Activated naive CD4-positive, alpha-beta T cell (primary cell): ENCODE measurements around the gene HMOX1.
"Not testable (repeated sequence)": the region's sequence is repeated elsewhere in the genome, so short reads cannot be mapped to it uniquely, and the experiment has no call there.

Experiments used
- DNase-seq, 4 experiments: peaks; one replicate each; lab custom pipeline; 2025; lab: John Stamatoyannopoulos, UW

The HMOX1 gene

DNA sequence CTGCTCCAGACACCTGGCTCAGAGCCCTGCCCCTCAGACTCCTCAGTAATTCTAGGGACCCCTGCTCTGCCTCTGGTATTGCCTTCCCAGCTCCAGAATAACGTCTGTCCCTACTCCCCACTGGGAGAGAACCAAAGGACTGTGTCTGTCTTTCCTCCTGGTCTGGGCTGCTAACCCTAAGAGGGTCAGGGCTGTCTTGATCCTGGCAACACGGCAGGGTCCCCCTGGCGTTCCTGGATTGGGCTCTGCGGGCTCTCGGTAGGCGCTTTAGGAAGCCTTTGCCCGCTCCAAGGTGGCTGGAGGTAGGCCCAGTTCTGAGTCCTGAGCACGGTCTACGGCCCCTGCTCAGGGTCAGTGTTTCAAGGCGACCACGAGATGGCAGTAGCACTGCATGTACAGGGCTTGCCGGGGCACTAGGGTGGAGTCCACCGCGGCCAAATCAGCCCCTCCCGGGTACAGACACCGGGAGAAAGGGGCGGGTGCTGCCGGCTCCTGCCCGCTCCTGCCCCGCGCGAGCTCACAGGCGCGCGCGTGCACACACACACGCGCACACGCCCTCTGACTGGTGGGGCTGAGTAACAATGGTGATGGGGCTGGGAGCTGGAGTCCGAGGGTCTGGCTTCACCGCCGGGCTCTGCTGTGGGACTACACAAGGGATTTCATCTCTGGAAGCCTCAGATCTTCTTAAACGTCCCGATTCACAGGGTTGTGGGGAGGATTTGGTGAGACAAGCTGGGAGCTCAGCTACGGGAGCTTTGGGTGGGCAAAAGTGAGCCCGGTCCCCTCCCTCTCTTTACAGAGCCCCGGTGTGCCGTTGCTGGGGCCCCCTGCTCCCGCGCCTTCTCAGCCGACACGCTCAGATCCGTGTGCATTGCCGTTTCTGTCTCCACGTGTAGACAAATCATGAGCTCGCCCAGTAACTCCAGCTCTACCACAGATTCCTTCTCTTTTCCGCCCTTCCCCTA is 30.1 kb upstream of the HMOX1 start:
- peak; percentile 49 to 68 (median 54) for DNase-seq

DNA sequence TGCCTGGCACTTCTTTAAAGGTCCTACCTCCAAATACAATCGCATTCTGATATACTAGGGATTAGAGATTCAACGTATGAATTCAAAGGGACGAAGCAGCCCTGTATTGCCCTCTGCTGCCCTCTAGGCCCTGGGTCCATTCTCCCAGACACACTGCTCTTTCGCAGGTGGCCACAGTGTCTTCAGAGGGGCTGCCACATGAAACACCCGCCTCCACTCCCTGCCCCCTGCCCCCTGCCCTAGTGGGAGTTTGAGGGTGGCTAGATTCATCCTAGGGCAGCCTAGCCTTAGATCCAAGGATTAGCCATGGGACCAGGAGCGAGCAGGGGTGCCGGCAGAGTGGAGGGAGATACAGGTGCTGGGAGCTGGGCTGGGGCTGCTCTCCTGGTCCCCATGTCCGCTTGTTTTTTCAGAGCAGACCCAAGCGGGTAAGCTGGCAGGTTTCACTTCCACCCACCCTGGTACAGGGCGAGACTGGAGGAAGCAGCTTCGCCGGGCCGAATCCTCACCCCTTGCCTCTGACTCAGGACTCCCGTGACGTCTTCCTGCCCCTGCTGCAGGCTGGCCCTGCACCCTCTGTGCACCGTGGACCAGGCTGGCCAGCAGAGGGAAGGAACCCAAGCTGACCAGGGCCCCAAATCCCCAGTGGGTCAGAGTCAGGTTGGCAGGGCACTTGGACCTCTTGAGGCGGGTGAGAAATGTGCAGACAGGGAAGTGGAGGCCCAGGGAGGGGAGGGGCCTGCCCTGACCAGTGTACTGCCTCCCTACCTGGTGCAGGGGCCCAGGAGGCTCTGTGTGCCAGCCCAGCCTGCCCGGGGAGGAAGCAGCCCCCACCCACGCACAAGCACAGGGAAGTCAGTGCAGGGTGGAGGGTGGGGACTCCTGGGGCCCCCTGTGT is 28.4 kb upstream of the HMOX1 start:
- DNase-seq = no peak

DNA sequence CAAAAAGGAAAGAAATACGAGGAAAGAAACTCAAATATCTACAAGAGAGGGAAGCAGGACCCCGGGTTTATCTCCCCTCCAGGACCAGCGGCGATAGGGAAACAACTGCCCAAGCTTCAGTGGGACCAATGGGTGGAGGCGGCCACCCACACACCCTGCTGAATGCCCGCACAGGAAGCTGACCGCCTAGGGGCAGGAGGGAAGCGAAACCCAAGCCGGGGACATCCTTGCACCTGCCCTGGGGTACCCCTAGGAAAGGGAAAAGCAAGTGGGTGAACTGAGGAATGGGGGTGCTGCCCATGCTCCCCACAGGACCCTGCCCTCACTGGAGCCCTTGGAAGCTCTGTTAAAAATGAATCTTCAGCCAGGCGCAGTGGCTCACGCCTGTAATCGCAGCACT is 27.6 kb upstream of the HMOX1 start:
- no peak for DNase-seq

DNA sequence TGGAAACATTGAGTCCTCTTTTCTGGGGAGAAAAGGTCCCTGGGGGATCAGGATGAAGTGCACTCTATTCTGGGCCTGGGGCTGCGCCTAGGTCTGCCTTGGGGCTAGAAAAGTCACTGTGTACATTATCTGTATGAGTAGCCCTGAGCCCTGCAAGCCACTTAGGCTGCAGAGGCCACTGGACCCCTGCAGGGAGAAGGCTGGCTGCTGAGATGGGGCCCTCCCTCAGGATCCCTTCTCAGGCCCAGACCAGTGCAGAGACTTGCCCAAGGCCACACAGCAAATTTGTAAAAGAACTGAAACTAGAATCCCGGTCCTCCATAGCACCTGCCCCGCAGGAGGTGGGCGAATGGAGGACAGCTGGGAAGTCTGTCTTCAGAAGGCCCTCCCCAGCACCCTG is 26.8 kb upstream of the HMOX1 start:
- no peak for DNase-seq

DNA sequence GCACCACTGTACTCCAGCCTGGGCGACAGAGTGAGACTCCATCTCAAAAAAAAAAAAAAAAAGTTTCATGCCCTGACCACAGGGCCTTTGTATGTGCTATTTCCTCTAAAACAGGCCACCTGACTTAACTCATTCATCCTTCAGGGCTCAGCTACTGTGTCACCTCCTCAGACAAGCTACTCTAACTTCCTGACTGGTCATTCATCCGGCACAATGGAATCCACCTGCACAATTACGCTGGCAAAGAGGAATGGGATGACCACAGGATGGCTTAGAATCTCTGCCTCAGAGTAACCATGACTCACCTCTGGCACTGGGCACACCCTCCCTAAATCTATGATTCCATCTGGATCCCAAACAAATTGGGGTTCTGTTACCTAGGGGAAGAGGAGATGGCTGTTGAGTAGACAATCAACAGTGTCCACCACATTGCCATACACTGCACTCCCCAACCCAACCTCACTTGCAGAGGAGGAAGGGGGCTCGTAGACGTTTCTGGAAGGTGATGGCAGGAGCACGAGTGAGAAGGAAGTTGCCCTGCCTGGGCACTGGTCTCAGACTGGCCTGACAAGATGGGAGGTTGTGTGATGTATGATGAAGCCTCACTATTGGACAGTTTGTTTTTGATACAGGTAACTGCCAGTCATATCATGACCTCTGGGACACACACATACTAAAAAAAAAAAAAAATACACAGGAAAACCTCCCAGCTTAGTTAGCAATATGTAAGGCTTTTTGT is 22.8 kb upstream of the HMOX1 start:
- no peak for DNase-seq

DNA sequence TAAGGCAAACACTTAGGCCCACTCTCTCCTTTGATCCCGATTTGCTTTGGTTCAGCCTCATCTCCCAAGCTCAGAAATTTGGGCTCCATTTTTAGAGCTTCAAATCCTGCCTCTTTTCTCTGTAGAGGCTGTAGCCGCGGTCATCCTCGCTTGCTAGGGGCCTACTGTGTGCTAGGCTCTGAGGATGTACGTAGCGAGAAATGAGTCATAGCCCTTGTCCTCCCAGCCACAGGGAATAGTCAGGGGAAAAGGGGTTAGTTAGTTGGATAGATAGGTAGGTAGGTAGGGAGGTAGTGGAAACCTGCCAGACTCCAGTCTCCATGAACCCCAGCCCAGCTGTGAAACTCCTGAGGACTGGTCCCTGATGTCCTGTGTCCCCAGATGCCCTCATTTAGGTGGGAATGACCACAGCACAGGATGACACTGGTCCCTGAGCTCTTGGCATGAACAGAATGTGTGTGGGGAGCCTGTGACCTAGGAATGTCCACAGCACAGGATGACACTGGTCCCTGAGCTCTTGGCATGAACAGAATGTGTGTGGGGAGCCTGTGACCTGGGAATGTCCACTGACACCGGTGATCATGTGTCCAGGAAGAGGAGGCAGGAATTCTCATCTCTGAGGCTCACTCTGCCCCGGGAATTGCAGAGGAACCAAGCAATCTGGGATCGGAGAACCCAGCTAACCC is 21.4 kb upstream of the HMOX1 start:
- no peak for DNase-seq

DNA sequence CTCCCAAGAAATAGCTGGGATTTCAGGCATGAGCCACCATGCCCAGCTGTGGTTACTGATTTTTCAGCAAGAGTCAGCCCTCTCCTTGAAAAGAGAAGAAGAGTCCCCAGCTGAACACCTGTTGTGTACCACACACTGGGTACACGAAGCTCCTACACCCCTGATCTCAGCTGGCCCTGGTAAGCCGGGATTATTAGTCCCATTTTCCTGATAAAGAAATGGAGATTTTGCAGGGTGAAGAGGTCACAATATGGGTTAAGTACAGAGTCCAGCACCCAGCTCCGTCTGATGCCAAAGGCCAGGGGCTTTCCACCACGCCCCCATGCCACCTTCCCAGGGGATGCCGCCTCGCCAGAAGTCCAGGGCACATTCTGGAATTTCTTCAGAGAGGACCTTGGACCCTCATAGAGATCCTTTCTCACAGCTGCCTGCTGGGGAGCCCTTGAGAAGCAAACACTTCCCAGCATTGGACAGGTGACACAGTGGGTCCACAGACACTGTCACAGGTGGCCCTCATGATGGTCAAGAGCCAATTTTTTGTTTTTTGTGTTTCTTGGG is 19.8 kb upstream of the HMOX1 start:
- DNase-seq = no peak

DNA sequence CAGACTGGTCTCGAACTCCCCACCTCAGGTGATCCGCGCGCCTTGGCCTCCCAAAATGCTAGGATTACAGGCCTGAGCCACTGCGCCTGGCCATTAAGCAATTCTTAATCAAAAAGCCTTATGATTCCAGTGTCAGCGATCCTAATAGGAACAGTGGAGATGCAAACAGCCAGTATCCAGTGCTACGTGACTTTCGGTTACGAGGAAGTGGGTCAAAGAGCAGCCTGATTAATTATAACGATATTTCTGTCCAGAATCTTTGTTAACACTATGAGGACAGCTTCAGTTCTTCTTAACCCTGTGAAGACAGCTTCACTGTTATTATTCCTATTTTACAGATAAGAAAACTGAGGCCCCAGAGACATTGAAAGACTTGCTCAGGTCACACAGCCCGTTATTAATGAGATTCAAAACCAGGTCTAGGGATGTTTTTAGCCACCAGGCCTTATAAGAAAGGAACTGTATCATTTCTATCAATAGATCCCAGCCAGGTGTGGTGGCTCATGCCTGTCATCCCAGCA is 17.3 kb upstream of the HMOX1 start:
- no peak for DNase-seq

DNA sequence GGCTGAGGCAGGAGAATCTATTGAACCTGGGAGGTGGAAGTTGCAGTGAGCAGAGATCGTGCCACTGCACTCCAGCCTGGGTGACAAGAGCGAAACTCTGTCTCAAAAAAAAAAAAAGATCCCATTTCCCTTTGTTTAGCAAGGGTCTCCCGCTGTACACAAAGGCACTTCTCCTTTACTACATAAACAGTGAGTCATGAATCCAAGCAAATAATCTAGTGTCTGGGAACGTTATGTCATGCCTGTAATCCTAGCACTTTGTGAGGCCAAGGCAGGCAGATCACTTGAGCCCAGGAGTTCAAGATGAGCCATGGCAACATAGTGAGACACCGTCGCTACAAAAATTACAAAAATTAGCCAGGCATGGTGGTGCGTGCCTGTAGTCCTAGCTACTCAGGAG is 16.7 kb upstream of the HMOX1 start:
- not testable (repeated sequence) for DNase-seq

DNA sequence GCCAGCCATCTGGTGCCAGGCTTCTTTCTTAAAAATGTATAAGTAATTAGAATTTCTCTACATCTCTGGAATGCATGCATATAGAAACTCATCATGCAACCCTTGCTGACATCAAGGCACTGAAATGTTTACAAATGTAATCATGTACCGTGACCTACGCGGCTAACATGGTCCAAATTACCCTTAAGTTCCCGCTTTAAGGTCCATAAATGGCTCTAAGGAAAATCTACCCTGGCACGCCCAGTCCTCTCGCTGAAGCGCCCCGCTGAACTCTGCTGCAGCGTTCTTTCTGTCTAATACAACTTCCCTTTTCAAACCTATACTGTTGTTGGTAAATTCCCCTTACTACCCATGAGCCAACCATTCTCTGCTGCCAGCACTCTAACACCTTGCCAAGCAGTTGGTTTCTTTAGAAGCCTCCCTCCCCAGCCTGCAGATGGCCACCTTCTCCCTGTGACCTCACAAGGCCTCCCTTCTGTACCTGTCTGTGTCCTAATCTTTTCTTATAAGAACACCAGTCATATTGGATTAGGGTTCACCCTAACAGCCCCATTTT is 13.5 kb upstream of the HMOX1 start:
- no peak for DNase-seq

DNA sequence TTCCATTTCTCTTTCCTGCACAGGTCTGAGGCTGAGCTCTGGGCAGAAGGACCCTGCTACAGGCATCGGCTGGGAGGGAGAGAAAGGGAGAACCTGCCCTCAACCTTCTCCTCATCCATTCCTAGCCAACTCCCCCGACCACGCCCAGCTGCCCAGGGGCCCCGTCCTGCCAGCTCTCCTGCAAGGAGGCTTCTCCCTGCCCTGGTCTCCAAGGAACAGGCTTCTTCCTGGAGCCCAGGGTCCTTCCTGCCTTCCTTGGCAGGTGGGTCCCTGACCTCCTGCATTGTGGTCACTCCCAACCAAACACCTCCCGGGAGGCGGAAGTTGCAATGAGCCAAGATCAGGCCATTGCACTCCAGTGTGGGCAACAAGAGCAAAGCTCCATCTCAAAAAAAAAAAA is 12.5 kb upstream of the HMOX1 start:
- no peak for DNase-seq

DNA sequence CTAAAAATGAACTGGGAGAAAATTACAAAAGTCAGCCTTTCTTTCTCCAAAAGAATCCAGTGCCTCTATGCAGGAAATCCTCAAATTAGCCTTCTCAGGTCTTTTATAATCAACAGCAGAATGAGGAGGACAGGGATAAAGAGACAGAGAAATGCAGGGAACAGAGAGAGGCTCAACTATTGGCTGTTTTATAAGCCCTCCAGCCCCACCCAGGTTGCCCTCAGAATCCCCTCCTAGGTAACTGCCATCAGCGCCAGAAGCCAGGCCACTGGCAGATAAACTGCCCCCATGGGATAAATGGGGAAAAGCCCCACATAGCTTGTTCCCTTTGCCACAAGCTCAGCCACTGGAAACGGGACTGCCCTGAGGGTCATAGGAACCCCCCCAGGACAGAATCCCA is 10.9 kb upstream of the HMOX1 start:
- DNase-seq = no peak

DNA sequence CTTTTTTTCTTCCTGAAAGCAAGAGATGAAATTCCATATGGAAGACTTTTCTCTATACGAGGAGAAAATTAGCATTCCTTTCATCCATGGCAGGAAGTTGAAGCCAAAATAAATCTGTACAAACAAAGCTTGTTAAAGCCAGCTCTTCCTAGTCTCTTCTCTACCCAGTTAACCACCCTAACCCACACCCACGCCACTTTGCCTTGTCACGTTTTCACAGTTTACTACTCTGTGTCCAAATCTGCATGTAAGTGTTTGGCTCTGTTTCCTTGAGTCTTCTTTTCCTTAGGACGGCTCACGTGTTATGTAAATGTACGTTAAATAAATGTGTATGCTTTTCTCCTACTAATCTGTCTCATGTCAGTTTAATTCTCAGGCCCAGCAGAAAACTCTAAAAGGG is 7.1 kb upstream of the HMOX1 start:
- no peak for DNase-seq

DNA sequence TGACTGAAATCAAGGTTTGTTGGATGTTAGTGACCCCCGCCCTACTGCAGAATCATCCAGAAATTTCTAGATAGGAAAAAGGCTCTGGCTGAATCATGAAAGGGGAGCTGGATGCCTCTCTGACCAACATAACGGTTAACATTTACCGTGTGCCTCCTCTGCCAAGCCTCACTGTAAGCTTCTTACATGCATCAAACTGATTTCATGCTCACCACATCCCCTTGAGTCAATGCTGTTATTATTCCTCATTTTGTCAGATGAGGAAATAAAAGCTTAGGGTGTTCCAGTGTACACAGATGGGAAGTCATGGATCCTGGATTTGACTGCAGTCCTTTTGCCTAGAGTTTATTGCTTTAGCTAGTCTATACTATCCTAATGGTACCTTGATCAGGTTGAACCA is 5.9 kb upstream of the HMOX1 start:
- DNase-seq = no peak

DNA sequence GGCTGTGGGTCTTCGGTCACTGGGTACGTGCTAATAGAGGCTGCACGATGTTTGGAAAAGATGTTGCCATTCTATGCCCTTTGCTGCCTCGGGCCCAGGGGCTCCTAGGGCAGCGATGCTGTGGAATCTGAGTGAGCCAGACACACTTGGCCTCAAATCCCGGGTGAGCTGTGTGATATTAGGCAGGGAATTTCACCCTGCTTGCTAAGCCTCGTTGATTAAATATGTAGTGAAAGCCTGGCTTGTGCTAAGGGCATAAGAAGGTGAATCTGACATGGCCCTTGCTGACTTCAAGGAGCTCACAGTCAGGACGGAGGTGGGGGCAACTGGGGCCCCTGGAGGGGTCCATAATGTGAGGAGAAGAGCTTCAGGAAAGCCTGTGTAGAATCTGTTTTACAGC is 5.4 kb upstream of the HMOX1 start:
- no peak for DNase-seq

DNA sequence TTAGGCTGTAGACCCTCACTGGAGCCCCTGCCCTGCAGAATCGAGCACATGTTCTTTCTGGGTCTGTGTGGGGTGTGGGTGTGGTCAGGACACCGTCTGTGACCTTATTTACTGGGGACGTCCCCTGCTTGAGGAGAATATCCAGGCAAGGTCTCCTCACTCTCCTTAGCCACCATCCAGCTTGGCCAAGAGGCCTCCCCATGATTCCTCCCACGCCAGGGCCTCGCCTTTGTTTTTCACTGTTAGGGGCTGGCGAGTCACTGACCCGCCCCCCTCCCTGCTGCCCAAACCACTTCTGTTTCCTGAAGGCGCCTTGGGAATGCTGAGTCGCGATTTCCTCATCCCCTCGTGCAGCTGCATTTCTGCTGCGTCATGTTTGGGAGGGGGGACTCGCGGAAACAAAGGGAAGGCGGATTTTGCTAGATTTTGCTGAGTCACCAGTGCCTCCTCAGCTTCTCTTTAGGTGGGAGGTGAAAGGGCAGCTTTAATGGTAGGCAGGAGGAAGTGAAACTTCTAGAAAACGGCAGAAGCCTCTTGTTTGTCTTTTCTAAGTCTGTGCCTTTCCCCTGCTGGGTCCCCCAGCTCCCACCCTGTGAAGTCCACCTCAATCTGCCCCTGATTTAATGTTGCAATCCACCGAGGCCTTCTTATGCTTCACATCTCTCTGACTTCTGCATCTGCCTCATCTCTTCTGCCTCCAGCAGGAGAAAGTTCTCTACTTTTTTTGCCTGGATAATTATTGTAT is 4.0 kb upstream of the HMOX1 start:
- DNase-seq = no peak

DNA sequence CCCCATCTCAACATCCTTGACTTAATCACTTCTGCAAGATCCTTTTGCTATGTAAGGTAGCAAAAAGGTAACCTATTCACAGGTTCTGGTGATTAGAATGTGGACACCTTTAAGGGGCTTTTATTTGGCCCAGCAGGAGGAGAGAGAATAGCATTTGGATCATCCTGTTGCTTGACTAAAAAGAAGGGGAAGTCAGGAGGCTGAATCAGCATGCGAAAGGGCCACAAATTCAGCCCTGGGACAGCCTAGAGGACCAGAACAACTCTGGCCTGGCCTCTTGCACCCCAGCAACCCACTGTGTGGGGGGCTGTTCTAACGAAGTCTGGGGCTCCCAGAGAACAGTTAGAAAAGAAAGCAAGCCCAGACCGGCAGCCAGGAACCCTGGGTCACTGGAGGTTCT is 3.2 kb upstream of the HMOX1 start:
- DNase-seq = no peak

DNA sequence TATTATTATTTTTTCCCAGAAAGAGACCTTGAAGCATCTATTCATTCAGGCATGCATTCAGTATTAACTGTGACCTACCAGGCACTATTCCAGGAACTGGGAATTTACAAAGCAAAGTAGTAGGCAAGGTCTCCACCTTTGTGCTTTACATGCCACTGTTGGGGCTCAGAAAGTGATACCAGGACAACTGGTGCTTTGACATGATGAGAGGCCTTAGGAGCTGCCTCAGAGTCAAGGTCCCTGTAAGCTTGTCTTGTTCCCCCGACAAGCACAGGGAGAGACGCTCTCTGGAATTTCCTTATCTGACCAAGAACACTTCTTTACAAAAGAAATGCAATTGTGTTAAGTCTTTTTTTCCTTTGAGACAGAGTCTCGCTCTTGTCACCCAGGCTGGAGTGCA is 2.3 kb upstream of the HMOX1 start:
- DNase-seq = no peak

DNA sequence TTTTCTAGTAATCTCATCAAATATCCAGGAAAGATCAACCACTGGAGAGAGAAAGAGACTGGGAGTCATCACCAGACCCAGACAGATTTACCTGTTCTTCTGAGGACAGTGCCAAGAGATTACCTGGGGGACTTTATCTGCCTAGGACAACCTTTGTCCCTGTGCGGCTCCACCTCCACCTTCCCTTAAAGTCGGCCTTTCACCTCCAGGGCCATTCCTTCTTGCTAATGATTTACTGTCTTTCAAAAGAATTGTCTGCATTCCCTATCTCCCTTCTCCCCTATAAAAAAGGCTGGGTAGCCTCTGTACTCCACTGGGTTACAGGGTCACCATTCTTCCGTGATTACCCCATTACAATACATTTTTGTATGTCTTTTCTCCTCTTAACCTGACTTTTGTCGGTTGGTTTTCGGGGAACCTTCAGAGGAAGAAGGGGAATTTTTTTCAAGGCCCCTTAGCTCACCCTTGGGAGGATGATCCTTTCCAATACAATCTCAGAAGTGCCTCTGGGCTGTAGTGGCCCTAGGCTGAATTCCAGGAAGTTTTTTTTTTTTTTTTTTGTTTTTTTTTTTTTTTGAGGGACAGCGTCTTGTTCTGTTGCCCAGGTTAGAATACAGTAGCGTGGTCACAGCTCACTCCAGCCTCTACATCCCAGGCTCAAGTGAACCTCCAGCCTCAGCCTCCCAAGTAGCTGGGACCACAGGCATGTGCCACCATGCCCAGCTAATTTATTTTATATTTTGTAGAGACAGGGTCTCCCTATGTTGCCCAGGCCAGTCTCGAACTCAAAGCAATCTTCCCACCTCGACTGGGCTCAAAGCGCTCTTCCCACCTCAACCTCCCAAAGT is 1.5 kb upstream of the HMOX1 start:
- DNase-seq = no peak
